Kidney (tissue), 14 donors: ENCODE data around the gene CCNT2. TPM values are rescaled to one million over a fixed set of nuclear protein-coding genes. Genes with fewer than 3 reads are reported as not detected.

Experiments used
- DNase-seq, 5 donors: peaks; one replicate each; pipeline ENCODE4 v3.0.0-alpha.2; 2013 to 2020
- FAIRE-seq: peaks from 2 replicates; lab custom pipeline; 2012; peaks lifted over from hg19 to GRCh38; lab: Jason Lieb, UNC
- H3K27ac ChIP-seq, 2 donors: one replicate each; pipeline ENCODE4 v1.7.0; 2013; ENCODE audit warnings: low read depth in 2 of 2, low read length in 2 of 2, inconsistent platforms in 1 of 2
- H3K27me3 ChIP-seq: one replicate; pipeline ENCODE4 v1.7.1; 2013; ENCODE audit warnings: low read length, inconsistent platforms; ENCODE audit not compliant: control insufficient read depth, insufficient read depth
- H3K36me3 ChIP-seq, 3 donors: one replicate each; pipeline versions ENCODE4 v1.7.0 to v1.7.1; 2013; ENCODE audit warnings: low read length in 3 of 3, control low read depth in 1 of 3, inconsistent platforms in 1 of 3; ENCODE audit not compliant: insufficient read depth in 3 of 3, control insufficient read depth in 2 of 3
- H3K4me1 ChIP-seq, 3 donors: one replicate each; pipeline versions ENCODE4 v1.7.0 to v1.7.1; 2013; ENCODE audit warnings: low read length in 3 of 3, inconsistent platforms in 1 of 3, low read depth in 1 of 3; ENCODE audit not compliant: control insufficient read depth in 2 of 3, insufficient read depth in 2 of 3
- H3K4me3 ChIP-seq, 3 donors: one replicate each; pipeline versions ENCODE4 v1.7.0 to v1.8.1; 2013; ENCODE audit warnings: low read length in 3 of 3, control low read depth in 1 of 3, inconsistent platforms in 1 of 3
- H3K9ac ChIP-seq, 3 donors: one replicate each; pipeline versions ENCODE4 v1.7.0 to v1.7.1; 2013; ENCODE audit warnings: low read length in 3 of 3, control low read depth in 1 of 3, inconsistent platforms in 1 of 3
- H3K9me3 ChIP-seq, 3 donors: one replicate each; pipeline versions ENCODE4 v1.7.0 to v1.7.1; 2013; ENCODE audit warnings: low read length in 3 of 3, control low read depth in 1 of 3, inconsistent platforms in 1 of 3; ENCODE audit not compliant: control insufficient read depth in 2 of 3, insufficient read depth in 1 of 3
- intact Hi-C: fragments of 100-400 bp; cut with DNase I; formaldehyde crosslinking; loops from one replicate; pipeline ENCODE4 v1.11.1; 2022
- polyA plus RNA-seq: library from polyadenylated mRNA; stranded (reverse); fragments of 350-450 nt; fragmentation: Illumina TruSeq; extraction: RNeasy Lipid Tissue Mini Kit (QIAGEN cat#74804); gene quantifications from one replicate; pipeline ENCODE4 v1.2.3, GENCODE V29; 2014; ENCODE audit warnings: low read depth, low replicate concordance; ENCODE audit not compliant: insufficient read depth
- total RNA-seq: library from RNA; stranded (reverse); fragmentation: NEBNext Ultra II Directional; extraction: Animal tissue kit (Norgen Biotek cat#: 25700); gene quantifications from one replicate; pipeline ENCODE4 v1.2.1, GENCODE V29; 2021
- TF ChIP-seq, protein P1 (sequence below): IDR thresholded peaks from 3 replicates; pipeline ENCODE4 v1.5.1; 2012; ENCODE audit warnings: mild to moderate bottlenecking, moderate library complexity, borderline replicate concordance; ENCODE audit not compliant: insufficient read depth; ENCODE audit errors: extremely low read depth
- donor health status: control.
- donor health status: control.
- donor health status: control.
- donor health status: control.
- donor health status: control.
- donor health status: DM: yes; HTN: yes; CAD: no.
- donor health status: Normal renal cell carcinoma (clear cell type).

CCNT2 gene
- total and polyA plus RNA-seq, 2 donors from 2014 or later: 7.0 to 42.1 TPM

DNA sequence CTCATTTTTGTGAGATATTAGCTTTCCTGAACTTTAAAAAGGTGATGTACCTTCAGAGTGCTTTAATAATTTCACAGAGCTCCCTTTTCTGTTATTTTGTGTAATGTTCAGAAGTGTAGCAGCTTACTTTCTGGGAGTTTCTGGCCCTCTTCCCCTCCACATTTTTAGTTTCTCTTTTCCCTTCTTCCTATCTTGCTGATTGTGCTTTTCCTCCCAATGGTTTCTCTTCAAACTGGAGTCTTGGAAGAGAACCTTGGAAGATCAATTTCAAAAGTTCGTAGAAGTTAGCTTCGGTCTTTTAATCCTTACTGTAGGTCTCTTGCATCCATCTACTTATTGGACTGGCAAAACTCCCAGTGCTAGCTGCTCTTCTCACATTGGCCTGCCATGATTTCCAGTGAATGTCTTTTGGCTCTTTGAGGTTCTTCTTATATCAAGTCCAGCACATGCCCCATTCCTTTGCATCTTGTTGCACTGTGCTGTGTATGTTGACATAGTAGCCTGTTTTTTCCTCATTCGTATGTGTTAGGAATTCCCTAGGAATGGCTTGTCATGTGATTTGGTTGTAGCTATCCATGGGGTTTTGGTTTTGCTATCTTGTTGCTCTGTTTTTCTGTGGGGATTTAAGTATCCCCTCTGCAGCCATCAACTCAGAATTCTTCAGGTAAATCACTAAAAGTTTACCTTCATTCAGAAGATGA lies 7.8 kb downstream of the CCNT2 start:
- H3K4me1 ChIP-seq: peaks cover 0 to 4% (median 4%) of the 10 kb centered on the region in 3 donors
- no peak for FAIRE-seq

DNA sequence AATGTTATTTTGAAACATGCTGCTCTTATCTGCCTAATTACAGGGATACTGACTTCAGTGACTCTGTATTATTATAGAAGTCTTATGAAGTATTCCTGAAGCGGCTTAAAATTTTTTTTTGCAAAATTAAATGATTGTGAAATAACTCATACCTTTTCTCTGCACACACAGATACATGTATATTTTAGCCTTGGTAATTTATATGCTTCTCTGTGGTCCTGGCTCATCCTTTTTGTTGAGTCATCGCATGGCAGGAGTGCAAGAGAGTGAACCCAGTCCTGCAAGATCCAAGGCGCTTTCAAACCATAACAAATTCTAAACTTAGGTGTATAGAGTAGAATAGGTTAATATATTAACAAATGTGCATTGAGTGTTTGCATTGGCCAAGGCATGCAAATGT lies 8.6 kb downstream of the CCNT2 start:
- TF ChIP-seq, protein P1, sequence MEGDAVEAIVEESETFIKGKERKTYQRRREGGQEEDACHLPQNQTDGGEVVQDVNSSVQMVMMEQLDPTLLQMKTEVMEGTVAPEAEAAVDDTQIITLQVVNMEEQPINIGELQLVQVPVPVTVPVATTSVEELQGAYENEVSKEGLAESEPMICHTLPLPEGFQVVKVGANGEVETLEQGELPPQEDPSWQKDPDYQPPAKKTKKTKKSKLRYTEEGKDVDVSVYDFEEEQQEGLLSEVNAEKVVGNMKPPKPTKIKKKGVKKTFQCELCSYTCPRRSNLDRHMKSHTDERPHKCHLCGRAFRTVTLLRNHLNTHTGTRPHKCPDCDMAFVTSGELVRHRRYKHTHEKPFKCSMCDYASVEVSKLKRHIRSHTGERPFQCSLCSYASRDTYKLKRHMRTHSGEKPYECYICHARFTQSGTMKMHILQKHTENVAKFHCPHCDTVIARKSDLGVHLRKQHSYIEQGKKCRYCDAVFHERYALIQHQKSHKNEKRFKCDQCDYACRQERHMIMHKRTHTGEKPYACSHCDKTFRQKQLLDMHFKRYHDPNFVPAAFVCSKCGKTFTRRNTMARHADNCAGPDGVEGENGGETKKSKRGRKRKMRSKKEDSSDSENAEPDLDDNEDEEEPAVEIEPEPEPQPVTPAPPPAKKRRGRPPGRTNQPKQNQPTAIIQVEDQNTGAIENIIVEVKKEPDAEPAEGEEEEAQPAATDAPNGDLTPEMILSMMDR: no peak
- no peak overlapping the region for H3K9ac ChIP-seq
- H3K36me3 ChIP-seq: no peaks in the 10 kb centered on the region
- intact Hi-C loops: no loop called here
- H3K9me3 ChIP-seq: no peaks in the 10 kb centered on the region
- H3K4me3 ChIP-seq: no peak overlapping the region
- DNase-seq (no peak), FAIRE-seq (no peak)
- H3K27me3 ChIP-seq: no peaks in the 10 kb centered on the region
- H3K27ac ChIP-seq: no peak overlapping the region
- H3K4me1 ChIP-seq: peaks cover 0 to 4% (median 4%) of the 10 kb centered on the region in 3 donors

More for the DNA sequence above, 7.8 kb downstream of the CCNT2 start:
- H3K9me3 ChIP-seq: no peaks in the 10 kb centered on the region
- no peaks in the 10 kb centered on the region for H3K27me3 ChIP-seq
- DNase-seq: no peak
- H3K36me3 ChIP-seq: no peaks in the 10 kb centered on the region
- no peak overlapping the region for H3K9ac ChIP-seq
- H3K4me3 ChIP-seq: no peak overlapping the region
- TF ChIP-seq, protein P1: no peak
- H3K27ac ChIP-seq: no peak overlapping the region
- intact Hi-C loops: no loop called here

DNA sequence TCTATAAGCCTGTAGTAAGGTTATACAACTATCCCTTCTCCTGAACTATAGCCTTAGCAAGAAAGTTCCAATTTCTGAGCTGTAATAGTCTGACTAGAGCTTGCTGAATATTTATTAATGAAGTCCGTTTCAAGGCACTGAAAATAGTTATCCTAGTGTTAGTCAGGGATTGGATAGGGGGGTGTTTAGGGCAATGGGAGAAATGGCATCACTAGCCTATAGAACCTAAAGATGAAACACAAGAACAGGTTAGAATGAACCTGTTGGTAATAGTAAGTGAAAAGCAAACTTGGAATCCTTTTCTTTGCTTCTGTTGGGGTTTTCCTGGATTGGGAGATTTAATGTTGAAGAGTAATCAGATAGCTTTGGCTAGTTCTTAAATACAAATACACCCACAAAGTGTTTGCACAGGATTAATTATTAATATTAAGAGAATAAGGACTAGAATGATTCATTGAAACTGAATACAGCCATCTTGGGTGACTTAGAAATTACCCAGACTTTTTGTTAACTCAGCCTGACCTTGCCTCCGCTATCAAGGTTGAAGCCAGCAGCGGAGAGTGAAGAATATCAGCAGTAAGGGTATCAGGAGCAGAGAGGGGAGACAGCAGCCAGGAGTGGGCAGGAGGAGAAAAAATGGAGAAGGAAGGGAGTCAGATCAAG lies 14.4 kb downstream of the CCNT2 start:
- TF ChIP-seq, protein P1: no peak
- DNase-seq (no peak), FAIRE-seq (no peak)
- H3K4me1 ChIP-seq: peaks cover 0 to 15% (median 12%) of the 10 kb centered on the region in 3 donors
- no peak overlapping the region for H3K9ac ChIP-seq
- intact Hi-C loops: no loop called here
- no peak overlapping the region for H3K4me3 ChIP-seq
- H3K27me3 ChIP-seq: no peaks in the 10 kb centered on the region
- H3K27ac ChIP-seq: no peak overlapping the region
- H3K36me3 ChIP-seq: peaks cover 0 to 3% (median 2%) of the 10 kb centered on the region in 3 donors
- no peaks in the 10 kb centered on the region for H3K9me3 ChIP-seq
